Endothelial cell of umbilical vein (primary cell): ENCODE measurements around the gene TRIM62. TPM values are rescaled to one million over a fixed set of nuclear protein-coding genes. Genes with fewer than 3 reads are reported as not detected.

ENCODE experiments used
- BruUV-seq: library from RNA; stranded (reverse); fragments of 400-500 nt; replicated peaks from 2 replicates; lab custom pipeline; 2021; lab: Mats Ljungman, UMichigan
- CTCF ChIA-PET: fragments of 300-600, 350-600 bp; sonication (Branson Sonifier 250); formaldehyde crosslinking; loops from one replicate; lab custom pipeline; 2021; ENCODE audit warnings: antibody characterized with exemption, inconsistent platforms; lab: Charles Lee
- POLR2A ChIA-PET: fragments of 300-600, 350-600 bp; sonication (Branson Sonifier 250); formaldehyde crosslinking; loops from one replicate; lab custom pipeline; 2021; ENCODE audit warnings: antibody characterized with exemption, inconsistent platforms; lab: Charles Lee
- DNase-seq: peaks from one replicate; pipeline ENCODE4 v3.0.0-alpha.2; 2011; ENCODE audit warnings: low read depth, low spot score
- FAIRE-seq: peaks from 2 replicates; lab custom pipeline; 2011; peaks lifted over from hg19 to GRCh38; lab: Jason Lieb, UNC
- H2AFZ ChIP-seq: 2 replicates; pipeline ENCODE4 v1.6.0; 2012; ENCODE audit warnings: low read depth, low read length, control low read depth, inconsistent platforms
- H3K27ac ChIP-seq: 2 replicates; pipeline ENCODE4 v1.5.1; 2011; ENCODE audit warnings: low read depth, mild to moderate bottlenecking, control low read depth, low read length, moderate library complexity; ENCODE audit not compliant: insufficient read depth
- H3K27me3 ChIP-seq, 2 experiments: 2 replicates each; pipeline versions ENCODE4 v1.6.0 to v1.6.1; 2011; ENCODE audit warnings: low read length in 2 of 2, mixed read lengths in 1 of 2; ENCODE audit not compliant: control insufficient read depth in 2 of 2, insufficient read depth in 2 of 2
- H3K36me3 ChIP-seq, 2 experiments: 2 replicates in 1 of 2; 3 replicates in 1 of 2; pipeline ENCODE4 v1.5.1; 2011; ENCODE audit warnings: low read length in 2 of 2, mild to moderate bottlenecking in 1 of 2, moderate library complexity in 1 of 2; ENCODE audit not compliant: control insufficient read depth in 2 of 2, insufficient read depth in 2 of 2; ENCODE audit errors: extremely low read depth in 1 of 2
- H3K4me1 ChIP-seq: 3 replicates; pipeline ENCODE4 v1.5.1; 2011; ENCODE audit warnings: mild to moderate bottlenecking, low read length; ENCODE audit not compliant: control insufficient read depth, insufficient read depth; ENCODE audit errors: extremely low read depth
- H3K4me2 ChIP-seq: 2 replicates; pipeline ENCODE4 v1.6.1; 2011; ENCODE audit warnings: low read length, control low read depth, mixed read lengths; ENCODE audit not compliant: insufficient read depth
- H3K4me3 ChIP-seq, 3 experiments: fragments of 200-600 bp in 1 of 3; sonication (generic), shearing (Covaris generic) in 1 of 3; replicated peaks in 1 of 3; 2 replicates each; pipeline ENCODE4 v1.5.1; 2011 to 2016; ENCODE audit warnings: control low read depth in 3 of 3, low read length in 3 of 3, mild to moderate bottlenecking in 2 of 3, inconsistent platforms in 1 of 3, low read depth in 1 of 3, moderate library complexity in 1 of 3; ENCODE audit not compliant: insufficient read depth in 1 of 3
- H3K79me2 ChIP-seq: 2 replicates; pipeline ENCODE4 v1.6.0; 2012; ENCODE audit warnings: low read length, inconsistent platforms; ENCODE audit not compliant: control insufficient read depth, insufficient read depth
- H3K9ac ChIP-seq: replicated peaks from 2 replicates; pipeline ENCODE3; 2011; ENCODE audit warnings: low read length, control low read depth; ENCODE audit not compliant: insufficient read depth; ENCODE audit errors: extremely low read depth
- H3K9me1 ChIP-seq: replicated peaks from 3 replicates; pipeline ENCODE4 v1.6.0; 2011; ENCODE audit warnings: mild to moderate bottlenecking, low read length; ENCODE audit not compliant: control insufficient read depth, insufficient read depth; ENCODE audit errors: extremely low read depth
- H3K9me3 ChIP-seq: replicated peaks from 2 replicates; pipeline ENCODE4 v1.5.1; 2012; ENCODE audit warnings: low read length, inconsistent platforms; ENCODE audit not compliant: control insufficient read depth, insufficient read depth
- H4K20me1 ChIP-seq: replicated peaks from 2 replicates; pipeline ENCODE3; 2011; ENCODE audit warnings: mild to moderate bottlenecking, low read length; ENCODE audit not compliant: control insufficient read depth, insufficient read depth; ENCODE audit errors: extremely low read depth
- EZH2 ChIP-seq: IDR thresholded peaks from 2 replicates; pipeline ENCODE4 v1.6.1; 2012; ENCODE audit warnings: borderline replicate concordance, low read depth, mild to moderate bottlenecking, moderate library complexity, low read length, inconsistent platforms; ENCODE audit not compliant: severe bottlenecking
- FOS ChIP-seq: IDR thresholded peaks from 2 replicates; pipeline ENCODE4 v1.6.1; 2011; ENCODE audit warnings: mild to moderate bottlenecking, low read length, moderate library complexity, borderline replicate concordance; ENCODE audit not compliant: insufficient read depth
- GATA2 ChIP-seq: IDR thresholded peaks from 2 replicates; pipeline ENCODE4 v1.7.0; 2011; ENCODE audit warnings: low read depth, mild to moderate bottlenecking, moderate library complexity, mixed read lengths, low read length; ENCODE audit not compliant: insufficient read length, insufficient read depth
- JUN ChIP-seq: IDR thresholded peaks from 2 replicates; pipeline ENCODE4 v1.6.1; 2011; ENCODE audit warnings: borderline replicate concordance, low read depth; ENCODE audit not compliant: insufficient read length, insufficient read depth
- MYC ChIP-seq: IDR thresholded peaks from one replicate; pipeline ENCODE4 v1.6.1; 2011; ENCODE audit warnings: mild to moderate bottlenecking, low read depth, low read length
- POLR2A ChIP-seq: IDR thresholded peaks from 2 replicates; pipeline ENCODE4 v1.6.1; 2012; ENCODE audit warnings: low read depth, mild to moderate bottlenecking, control low read depth, low read length
- POLR2AphosphoS5 ChIP-seq: IDR thresholded peaks from 2 replicates; pipeline ENCODE4 v1.6.1; 2012; ENCODE audit warnings: low read depth, mild to moderate bottlenecking, control low read depth, low read length, moderate library complexity; ENCODE audit not compliant: insufficient read depth
- dilution Hi-C: fragments of 300-500 bp; cut with MboI; formaldehyde crosslinking; loops from one replicate; pipeline ENCODE4 v1.15.0; 2019; ENCODE audit warnings: low sequenced_read_pairs; ENCODE audit not compliant: extremely low pct_ligation_motif_present
- intact Hi-C: fragments of 100-400 bp; cut with micrococcal nuclease; formaldehyde crosslinking; loops from one replicate; pipeline ENCODE4 v1.10.0; 2022
- polyA plus RNA-seq, 4 experiments: library from polyadenylated mRNA; depleted of rRNA in 3 of 4; stranded (reverse) in 3 of 4; unstranded in 1 of 4; fragments of >200 nt; gene quantifications; 2 replicates each; pipeline versions ENCODE4 v1.2.1 to v1.2.3, GENCODE V29; 2011 to 2012; ENCODE audit warnings: missing spikeins in 1 of 4
- total RNA-seq: library from RNA; stranded (reverse); gene quantifications from 2 replicates; pipeline ENCODE4 v1.2.3, GENCODE V29; 2021
- TF ChIP-seq, protein P1 (sequence below): IDR thresholded peaks from 2 replicates; pipeline ENCODE4 v1.6.1; 2011; ENCODE audit not compliant: insufficient read depth, insufficient read length
- TF ChIP-seq, protein P2 (sequence below), 2 donors: IDR thresholded peaks; 1 replicate in 1 of 2; 2 replicates in 1 of 2; pipeline ENCODE4 v1.5.1; 2011; ENCODE audit warnings: low read length in 2 of 2, mild to moderate bottlenecking in 2 of 2, moderate library complexity in 2 of 2, control low read depth in 1 of 2, inconsistent platforms in 1 of 2, low read depth in 1 of 2; ENCODE audit not compliant: insufficient read depth in 1 of 2; ENCODE audit errors: extremely low read depth in 1 of 2

Gene TRIM62
- total and polyA plus RNA-seq, 2 donors (not counting 3 experiments of a cell fraction or from before 2014, with no cell fraction given): 8.3 to 9.3 TPM

DNA sequence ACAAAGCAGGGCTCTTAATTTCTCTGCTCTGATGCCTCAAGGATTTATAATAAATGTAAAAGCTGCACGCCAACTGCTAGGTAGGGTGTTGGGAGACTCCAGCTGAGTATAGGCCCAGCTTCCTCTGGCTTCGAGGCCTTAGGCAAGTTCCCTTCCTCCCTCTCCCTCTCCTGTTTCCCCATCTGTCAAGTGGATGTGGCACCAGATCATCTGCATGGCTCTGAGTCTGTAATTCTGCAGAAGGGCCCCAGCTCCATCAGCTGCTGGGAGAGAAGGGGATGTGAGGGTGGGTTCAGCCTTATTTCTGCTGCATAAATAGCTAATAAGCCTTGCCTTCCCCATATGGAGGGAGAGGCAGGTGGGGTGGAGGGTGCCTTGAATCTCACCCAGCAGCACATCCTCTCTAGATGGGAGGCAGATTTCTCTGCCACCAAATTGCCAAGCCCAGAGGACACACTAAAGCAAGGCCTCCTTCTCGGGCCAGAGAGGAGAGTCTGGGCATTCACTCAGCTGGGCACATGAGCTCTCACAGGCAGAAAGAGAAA is 3.8 kb downstream of the TRIM62 start:
- Histone ChIP-seq H3K79me2 (no peaks in the 10 kb centered on the region), H3K4me2 (no peak overlapping the region), H3K9ac (no peak overlapping the region), H3K9me3 (no peaks in the 10 kb centered on the region), H4K20me1 (no peaks in the 10 kb centered on the region), H3K9me1 (no peaks in the 10 kb centered on the region), H3K4me3 (no peak overlapping the region), H3K27me3 (peaks cover 1 to 2% of the 10 kb centered on the region in 2 experiments), H3K36me3 (peaks cover 0 to 8% of the 10 kb centered on the region in 2 experiments), H2AFZ (no peak overlapping the region), H3K27ac (no peak overlapping the region), H3K4me1 (peaks cover 5% of the 10 kb centered on the region)
- intact Hi-C loops (no loop called here), dilution Hi-C loops (no loop called here)
- TF ChIP-seq EZH2 (no peak), MYC (no peak), POLR2A (no peak), FOS (no peak), JUN (no peak), GATA2 (no peak), POLR2AphosphoS5 (no peak)
- TF ChIP-seq, protein P1, sequence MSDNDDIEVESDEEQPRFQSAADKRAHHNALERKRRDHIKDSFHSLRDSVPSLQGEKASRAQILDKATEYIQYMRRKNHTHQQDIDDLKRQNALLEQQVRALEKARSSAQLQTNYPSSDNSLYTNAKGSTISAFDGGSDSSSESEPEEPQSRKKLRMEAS: no peak
- TF ChIP-seq, protein P2, sequence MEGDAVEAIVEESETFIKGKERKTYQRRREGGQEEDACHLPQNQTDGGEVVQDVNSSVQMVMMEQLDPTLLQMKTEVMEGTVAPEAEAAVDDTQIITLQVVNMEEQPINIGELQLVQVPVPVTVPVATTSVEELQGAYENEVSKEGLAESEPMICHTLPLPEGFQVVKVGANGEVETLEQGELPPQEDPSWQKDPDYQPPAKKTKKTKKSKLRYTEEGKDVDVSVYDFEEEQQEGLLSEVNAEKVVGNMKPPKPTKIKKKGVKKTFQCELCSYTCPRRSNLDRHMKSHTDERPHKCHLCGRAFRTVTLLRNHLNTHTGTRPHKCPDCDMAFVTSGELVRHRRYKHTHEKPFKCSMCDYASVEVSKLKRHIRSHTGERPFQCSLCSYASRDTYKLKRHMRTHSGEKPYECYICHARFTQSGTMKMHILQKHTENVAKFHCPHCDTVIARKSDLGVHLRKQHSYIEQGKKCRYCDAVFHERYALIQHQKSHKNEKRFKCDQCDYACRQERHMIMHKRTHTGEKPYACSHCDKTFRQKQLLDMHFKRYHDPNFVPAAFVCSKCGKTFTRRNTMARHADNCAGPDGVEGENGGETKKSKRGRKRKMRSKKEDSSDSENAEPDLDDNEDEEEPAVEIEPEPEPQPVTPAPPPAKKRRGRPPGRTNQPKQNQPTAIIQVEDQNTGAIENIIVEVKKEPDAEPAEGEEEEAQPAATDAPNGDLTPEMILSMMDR (IDR thresholded peaks at IDR 0.05; ENCODE audit: extremely low read depth in 1 of 2, insufficient read depth in 1 of 2, low read depth in 1 of 2, low read length in 2 of 2): no peak
- no peak for FAIRE-seq
- ChIA-PET CTCF (no interaction called here), POLR2A (no interaction called here)
- BruUV-seq: no TSS peak
- no peak for DNase-seq
